Gastroesophageal sphincter (tissue), 4 donors: Measurements from ENCODE around the gene KIF2C. TPM values are rescaled to one million over a fixed set of nuclear protein-coding genes. Genes with fewer than 3 reads are reported as not detected.

Experiments
- ATAC-seq: fragments of 150-250 bp; one replicate; pipeline ENCODE4 v1.9.1; 2016; ENCODE audit warnings: mild to moderate bottlenecking, moderate library complexity
- H3K27ac ChIP-seq, 4 donors: fragments of 200-600 bp; sonication (generic) in 3 of 4; 1 replicate in 3 of 4; 2 replicates in 1 of 4; pipeline ENCODE4 v1.5.1; 2016 to 2019
- H3K27me3 ChIP-seq: fragments of 200-600 bp; sonication (generic); one replicate; pipeline ENCODE4 v1.5.1; 2019
- H3K36me3 ChIP-seq, 2 donors: fragments of 200-600 bp; sonication (generic); one replicate each; pipeline ENCODE4 v1.5.1; 2019; ENCODE audit warnings: control low read depth in 1 of 2
- H3K4me1 ChIP-seq, 3 donors: fragments of 200-600 bp; sonication (generic); 1 replicate in 2 of 3; 2 replicates in 1 of 3; pipeline ENCODE4 v1.5.1; 2016 to 2019; ENCODE audit warnings: control low read depth in 2 of 3
- H3K4me3 ChIP-seq, 2 donors: fragments of 200-600 bp; sonication (generic); one replicate each; pipeline ENCODE4 v1.5.1; 2019; ENCODE audit warnings: mild to moderate bottlenecking in 1 of 2, moderate library complexity in 1 of 2
- H3K9me3 ChIP-seq, 3 donors: fragments of 200-600 bp; sonication (generic); one replicate each; pipeline ENCODE4 v1.5.1; 2017 to 2019; ENCODE audit warnings: control low read depth in 2 of 3
- CTCF ChIP-seq, 4 experiments: fragments of 200-600 bp in 2 of 4; fragments of 450-650 bp in 2 of 4; sonication (generic) in 1 of 4; IDR thresholded peaks; one replicate each; pipeline ENCODE4 v1.5.1; 2017 to 2019; ENCODE audit warnings: antibody characterized with exemption in 4 of 4, mild to moderate bottlenecking in 2 of 4, moderate library complexity in 2 of 4
- EP300 ChIP-seq: sonication (generic); formaldehyde crosslinking; IDR thresholded peaks from one replicate; pipeline ENCODE4 v1.6.1; 2017; ENCODE audit warnings: antibody characterized with exemption, mild to moderate bottlenecking
- POLR2A ChIP-seq, 2 donors: fragments of 450-650 bp; IDR thresholded peaks; one replicate each; pipeline ENCODE4 v1.6.1; 2017; ENCODE audit warnings: antibody characterized with exemption in 2 of 2, mild to moderate bottlenecking in 2 of 2, moderate library complexity in 1 of 2
- POLR2AphosphoS5 ChIP-seq: sonication (generic); formaldehyde crosslinking; IDR thresholded peaks from one replicate; pipeline ENCODE4 v1.6.1; 2017; ENCODE audit warnings: antibody characterized with exemption
- WGBS, 2 donors: methylation state at CpG; one replicate each; pipeline ENCODE4 v1.1.5; 2018; ENCODE audit warnings: low coverage in 1 of 2; 5-methylcytosine and 5-hydroxymethylcytosine counted together
- total RNA-seq, 4 donors: library from RNA; depleted of rRNA; stranded (reverse); fragments of >200 nt; gene quantifications; one replicate each; pipeline ENCODE4 v1.1.0, GENCODE V29; 2016

The KIF2C gene
- total RNA-seq, 4 donors from 2014 or later: 0.40 to 2.2 (median 0.72) TPM

DNA sequence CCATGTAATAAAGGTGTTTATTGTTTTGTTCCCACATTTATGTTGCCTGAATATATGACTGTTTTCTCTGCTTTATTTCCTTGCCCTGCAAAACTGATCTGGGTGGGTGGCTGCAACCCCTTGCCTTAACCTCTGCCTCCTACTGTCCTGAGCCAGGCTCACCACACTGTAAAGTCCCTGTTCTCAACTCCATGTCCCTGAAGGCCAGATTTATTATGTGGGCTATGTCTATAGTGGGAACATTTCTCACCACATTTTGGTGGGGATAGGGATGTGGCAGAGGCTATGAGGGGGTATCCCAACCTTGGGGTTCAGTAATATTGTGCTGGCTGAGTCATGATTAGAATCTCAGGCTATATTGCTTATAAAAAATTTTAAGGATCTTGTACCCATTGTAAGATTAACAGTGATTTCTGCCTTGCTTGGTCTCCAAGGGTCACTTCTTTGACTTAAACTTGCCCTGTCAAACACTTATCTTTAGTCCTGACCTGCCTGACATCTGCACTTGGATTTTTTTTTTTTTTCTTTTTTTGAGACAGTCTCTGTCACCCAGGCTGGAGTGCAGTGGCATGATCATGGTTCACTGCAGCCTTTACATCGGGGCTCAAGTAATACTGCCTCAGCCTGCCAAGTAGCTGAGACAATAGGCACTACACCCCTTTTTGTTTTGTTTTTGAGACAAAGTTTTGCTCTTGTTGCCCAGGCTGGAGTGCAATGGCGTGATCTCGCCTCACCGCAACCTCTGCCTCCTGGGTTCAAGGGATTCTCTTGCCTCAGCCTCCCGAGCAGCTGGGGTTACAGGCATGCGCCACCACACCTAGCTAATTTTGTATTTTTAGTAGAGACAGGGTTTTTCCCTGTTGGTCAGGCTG lies 39.3 kb downstream of the KIF2C start:
- peaks cover 0 to 40% (median 10%) of the 10 kb centered on the region in 3 donors for H3K4me1 ChIP-seq
- WGBS, 2 donors: 90 to 91% methylated on average over 2 to 6 of the region's 6 CpGs
- H3K9me3 ChIP-seq: no peaks in the 10 kb centered on the region
- H3K4me3 ChIP-seq: no peak overlapping the region
- no peak for ATAC-seq
- no peak overlapping the region for H3K27ac ChIP-seq
- peaks cover 0 to 58% of the 10 kb centered on the region in 2 donors for H3K36me3 ChIP-seq
- TF ChIP-seq CTCF (IDR thresholded peaks at IDR 0.05): no peak
- no peak for TF ChIP-seq EP300
- no peak for TF ChIP-seq POLR2A (IDR thresholded peaks at IDR 0.05)
- TF ChIP-seq POLR2AphosphoS5: no peak
- H3K27me3 ChIP-seq: no peaks in the 10 kb centered on the region

- TF ChIP-seq POLR2A (IDR thresholded peaks at IDR 0.05) (no peak), POLR2AphosphoS5 (no peak), EP300 (no peak), CTCF (IDR thresholded peaks at IDR 0.05) (no peak)
- Histone ChIP-seq H3K4me1 (peaks cover 0 to 50% (median 19%) of the 10 kb centered on the region in 3 donors), H3K27ac (no peak overlapping the region), H3K36me3 (peaks cover 0 to 58% of the 10 kb centered on the region in 2 donors), H3K9me3 (no peaks in the 10 kb centered on the region), H3K27me3 (no peaks in the 10 kb centered on the region), H3K4me3 (no peak overlapping the region)
- WGBS, 2 donors: 82 to 95% methylated on average over 9 to 10 of the region's 14 CpGs
- no peak for ATAC-seq
These were observed 41.0 kb downstream of the KIF2C start for GRCh38 chr1:44780583-44781121.

DNA sequence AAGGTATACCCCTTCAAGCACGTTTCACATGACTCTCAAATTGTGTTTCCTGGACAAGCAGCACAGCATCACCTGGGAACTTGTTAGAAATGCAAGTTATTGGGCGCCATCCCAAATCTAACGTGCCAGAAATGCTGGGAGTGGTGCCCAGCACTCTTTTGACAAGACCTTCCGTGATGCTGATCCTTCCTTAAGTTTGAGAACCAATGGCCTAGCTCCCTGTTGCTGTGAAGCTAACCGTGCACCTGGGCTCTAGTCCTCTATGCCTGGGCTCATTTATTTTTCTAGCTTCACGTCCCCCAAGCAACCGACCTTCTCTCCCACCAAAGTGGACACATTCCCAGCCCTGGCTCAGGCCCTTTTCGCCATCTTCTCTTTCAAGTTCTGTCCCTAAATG lies 44.1 kb downstream of the KIF2C start:
- Histone ChIP-seq H3K27ac (peak overlapping the region in 2 of 4 donors; percentile 25 to 72), H3K4me1 (peaks cover 0 to 36% (median 18%) of the 10 kb centered on the region in 3 donors), H3K4me3 (peak overlapping the region; percentile 37 to 63), H3K27me3 (no peaks in the 10 kb centered on the region), H3K9me3 (no peaks in the 10 kb centered on the region), H3K36me3 (peaks cover 0 to 33% of the 10 kb centered on the region in 2 donors)
- no peak for ATAC-seq
- TF ChIP-seq POLR2AphosphoS5 (no peak), EP300 (no peak), CTCF (IDR thresholded peaks at IDR 0.05) (no peak), POLR2A (IDR thresholded peaks at IDR 0.05) (no peak)
- 25 to 28% methylated on average over 4 to 6 of the region's 8 CpGs for WGBS, 2 donors

- Histone ChIP-seq H3K4me1 (peaks cover 0 to 36% (median 18%) of the 10 kb centered on the region in 3 donors), H3K27ac (peak overlapping the region in 2 of 4 donors; percentile 25 to 72), H3K9me3 (no peaks in the 10 kb centered on the region), H3K4me3 (peak overlapping the region; percentile 37 to 63), H3K27me3 (no peaks in the 10 kb centered on the region), H3K36me3 (peaks cover 0 to 27% of the 10 kb centered on the region in 2 donors)
- ATAC-seq: peak; percentile 17
- WGBS, 2 donors: 20% methylated on average over 15 of the region's 71 CpGs; no CpG with 5 or more reads in 1 of the 2 donors
- TF ChIP-seq POLR2AphosphoS5: no peak
- no peak for TF ChIP-seq POLR2A (IDR thresholded peaks at IDR 0.05)
- peak in 1 of 4 experiments; percentile 19 for TF ChIP-seq CTCF (IDR thresholded peaks at IDR 0.05)
These were observed 44.7 kb downstream of the KIF2C start for GRCh38 chr1:44784094-44785028.
